Measurements from ENCODE around the gene ATP13A1.
"Not testable (repeated sequence)": the region's sequence is repeated elsewhere in the genome, so short reads cannot be mapped to it uniquely, and the experiment has no call there.

ATP13A1 gene

DNA sequence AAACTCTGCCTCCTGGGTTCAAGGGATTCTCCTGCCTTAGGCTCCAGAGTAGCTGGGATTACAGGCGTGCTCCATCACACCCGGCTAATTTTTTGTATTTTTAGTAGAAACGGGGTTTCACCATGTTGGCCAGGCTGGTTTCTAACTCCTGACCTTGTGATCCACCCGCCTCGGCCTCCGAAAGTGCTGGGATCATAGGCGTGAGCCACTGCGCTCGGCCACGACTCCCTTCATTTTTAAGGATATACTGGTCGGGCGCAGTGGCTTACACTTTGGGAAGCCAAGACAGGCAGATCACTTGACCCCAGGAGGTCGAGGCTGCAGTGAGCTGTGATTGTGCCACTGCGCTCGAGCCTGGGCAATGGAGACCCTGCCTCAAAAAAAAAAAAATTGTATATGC is 22.6 kb upstream of the ATP13A1 start:
- H3K27ac ChIP-seq (ENCODE audit: low read depth, low read length); H3K4ac ChIP-seq (ENCODE audit: low read depth, low read length); H3K9ac ChIP-seq (ENCODE audit: low read length); H3K79me1 ChIP-seq (ENCODE audit: low read length); H2BK12ac ChIP-seq (ENCODE audit: low read length); H4K12ac ChIP-seq (ENCODE audit: low read depth, low read length); H4K8ac ChIP-seq (ENCODE audit: low read depth, low read length); H4K91ac ChIP-seq (ENCODE audit: low read depth, low read length); DNase-seq; H3K27me3 ChIP-seq (ENCODE audit: insufficient read depth, low read length); H3K4me3 ChIP-seq (ENCODE audit: low read depth, low read length); H3K79me2 ChIP-seq (ENCODE audit: control insufficient read depth, insufficient read depth, low read length, poor library complexity); H3K9me3 ChIP-seq (ENCODE audit: insufficient read depth, low read depth, low read length); H2AK5ac ChIP-seq (ENCODE audit: low read length); H3K4me1 ChIP-seq (ENCODE audit: control insufficient read depth in 1 of 2, insufficient read depth in 2 of 2, low read length in 2 of 2); H3K18ac ChIP-seq (ENCODE audit: low read length); H3K14ac ChIP-seq (ENCODE audit: low read length); H2AFZ ChIP-seq (ENCODE audit: insufficient read depth, low read length, poor library complexity); H2BK5ac ChIP-seq (ENCODE audit: low read depth, low read length, poor library complexity); H3K36me3 ChIP-seq (ENCODE audit: control insufficient read depth in 1 of 2, insufficient read depth in 2 of 2, low read length in 2 of 2); H3K23ac ChIP-seq (ENCODE audit: low read length); H3K4me2 ChIP-seq (ENCODE audit: low read length); H2BK120ac ChIP-seq (ENCODE audit: insufficient read depth, low read length, poor library complexity): not testable (repeated sequence)
- WGBS (ENCODE audit: extremely low coverage, insufficient coverage, insufficient read length): no CpG with 5 or more reads among the region's 15 CpGs

DNA sequence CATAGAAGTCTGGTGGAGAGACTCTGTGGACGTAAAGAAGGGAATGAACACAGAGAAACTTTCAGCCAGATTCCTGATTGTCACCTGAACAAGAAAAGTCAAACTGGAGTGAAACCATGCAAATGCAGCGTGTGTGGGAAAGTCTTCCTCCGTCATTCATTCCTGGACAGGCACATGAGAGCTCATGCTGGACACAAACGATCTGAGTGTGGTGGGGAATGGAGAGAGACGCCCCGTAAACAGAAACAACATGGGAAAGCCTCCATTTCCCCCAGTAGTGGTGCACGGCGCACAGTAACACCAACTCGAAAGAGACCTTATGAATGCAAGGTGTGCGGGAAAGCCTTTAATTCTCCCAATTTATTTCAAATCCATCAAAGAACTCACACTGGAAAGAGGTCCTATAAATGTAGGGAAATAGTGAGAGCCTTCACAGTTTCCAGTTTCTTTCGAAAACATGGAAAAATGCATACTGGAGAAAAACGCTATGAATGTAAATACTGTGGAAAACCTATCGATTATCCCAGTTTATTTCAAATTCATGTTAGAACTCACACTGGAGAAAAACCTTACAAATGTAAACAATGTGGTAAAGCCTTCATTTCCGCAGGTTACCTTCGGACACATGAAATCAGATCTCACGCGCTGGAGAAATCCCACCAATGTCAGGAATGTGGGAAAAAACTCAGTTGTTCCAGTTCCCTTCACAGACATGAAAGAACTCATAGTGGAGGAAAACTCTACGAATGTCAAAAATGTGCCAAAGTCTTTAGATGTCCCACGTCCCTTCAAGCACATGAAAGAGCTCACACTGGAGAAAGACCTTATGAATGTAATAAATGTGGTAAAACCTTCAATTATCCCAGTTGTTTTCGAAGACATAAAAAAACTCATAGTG is 15.9 kb upstream of the ATP13A1 start:
- H4K91ac ChIP-seq (ENCODE audit: low read depth, low read length): no peak overlapping the region
- no peak overlapping the region for H4K12ac ChIP-seq (ENCODE audit: low read depth, low read length)
- no peak overlapping the region for H3K18ac ChIP-seq (ENCODE audit: low read length)
- H3K27ac ChIP-seq (ENCODE audit: low read depth, low read length): no peak overlapping the region
- DNase-seq: peak; percentile 78 to 97
- no peak overlapping the region for H2BK5ac ChIP-seq (ENCODE audit: low read depth, low read length, poor library complexity)
- no peak overlapping the region for H3K23ac ChIP-seq (ENCODE audit: low read length)
- H4K8ac ChIP-seq (ENCODE audit: low read depth, low read length): no peak overlapping the region
- no peak overlapping the region for H2AK5ac ChIP-seq (ENCODE audit: low read length)
- peaks cover 26 to 27% of the 10 kb centered on the region in 2 experiments for H3K36me3 ChIP-seq (ENCODE audit: control insufficient read depth in 1 of 2, insufficient read depth in 2 of 2, low read length in 2 of 2)
- no peak overlapping the region for H3K14ac ChIP-seq (ENCODE audit: low read length)
- H3K79me2 ChIP-seq (ENCODE audit: control insufficient read depth, insufficient read depth, low read length, poor library complexity): no peaks in the 10 kb centered on the region
- H2BK120ac ChIP-seq (ENCODE audit: insufficient read depth, low read length, poor library complexity): no peak overlapping the region
- H3K27me3 ChIP-seq (ENCODE audit: insufficient read depth, low read length): no peaks in the 10 kb centered on the region
- H3K4me1 ChIP-seq (ENCODE audit: control insufficient read depth in 1 of 2, insufficient read depth in 2 of 2, low read length in 2 of 2): peaks cover 0 to 2% of the 10 kb centered on the region in 2 experiments
- peak overlapping the region; percentile 29 for H3K9ac ChIP-seq (ENCODE audit: low read length)
- no peak overlapping the region for H3K4me3 ChIP-seq (ENCODE audit: low read depth, low read length)
- no peaks in the 10 kb centered on the region for H3K79me1 ChIP-seq (ENCODE audit: low read length)
- no peak overlapping the region for H3K4me2 ChIP-seq (ENCODE audit: low read length)
- H2BK12ac ChIP-seq (ENCODE audit: low read length): no peak overlapping the region
- H3K4ac ChIP-seq (ENCODE audit: low read depth, low read length): no peak overlapping the region
- H2AFZ ChIP-seq (ENCODE audit: insufficient read depth, low read length, poor library complexity): no peak overlapping the region
- no CpG with 5 or more reads among the region's 20 CpGs for WGBS (ENCODE audit: extremely low coverage, insufficient coverage, insufficient read length)
- peaks cover 8% of the 10 kb centered on the region for H3K9me3 ChIP-seq (ENCODE audit: insufficient read depth, low read depth, low read length)

- Histone ChIP-seq H3K36me3 (ENCODE audit: control insufficient read depth in 1 of 2, insufficient read depth in 2 of 2, low read length in 2 of 2) (peaks cover 27 to 30% of the 10 kb centered on the region in 2 experiments), H4K91ac (ENCODE audit: low read depth, low read length) (no peak overlapping the region), H3K4me3 (ENCODE audit: low read depth, low read length) (no peak overlapping the region), H3K27ac (ENCODE audit: low read depth, low read length) (no peak overlapping the region), H4K12ac (ENCODE audit: low read depth, low read length) (no peak overlapping the region), H3K27me3 (ENCODE audit: insufficient read depth, low read length) (no peaks in the 10 kb centered on the region), H2AFZ (ENCODE audit: insufficient read depth, low read length, poor library complexity) (no peak overlapping the region), H3K14ac (ENCODE audit: low read length) (no peak overlapping the region), H3K9me3 (ENCODE audit: insufficient read depth, low read depth, low read length) (peaks cover 8% of the 10 kb centered on the region), H3K4me1 (ENCODE audit: control insufficient read depth in 1 of 2, insufficient read depth in 2 of 2, low read length in 2 of 2) (peaks cover 0 to 2% of the 10 kb centered on the region in 2 experiments), H2AK5ac (ENCODE audit: low read length) (no peak overlapping the region), H3K4ac (ENCODE audit: low read depth, low read length) (no peak overlapping the region), H4K8ac (ENCODE audit: low read depth, low read length) (no peak overlapping the region), H2BK5ac (ENCODE audit: low read depth, low read length, poor library complexity) (no peak overlapping the region), H3K23ac (ENCODE audit: low read length) (no peak overlapping the region), H2BK12ac (ENCODE audit: low read length) (no peak overlapping the region), H2BK120ac (ENCODE audit: insufficient read depth, low read length, poor library complexity) (no peak overlapping the region), H3K4me2 (ENCODE audit: low read length) (no peak overlapping the region), H3K18ac (ENCODE audit: low read length) (no peak overlapping the region), H3K79me2 (ENCODE audit: control insufficient read depth, insufficient read depth, low read length, poor library complexity) (no peaks in the 10 kb centered on the region), H3K79me1 (ENCODE audit: low read length) (no peaks in the 10 kb centered on the region), H3K9ac (ENCODE audit: low read length) (no peak overlapping the region)
- no peak for DNase-seq
- no CpG with 5 or more reads among the region's 7 CpGs for WGBS (ENCODE audit: extremely low coverage, insufficient coverage, insufficient read length)
These were observed 14.1 kb upstream of the ATP13A1 start for GRCh38 chr19:19677579-19677978.

GRCh38 chr19:19674315-19674714 is 10.8 kb upstream of the ATP13A1 start:
- Histone ChIP-seq H4K91ac (ENCODE audit: low read depth, low read length) (no peak overlapping the region), H3K9me3 (ENCODE audit: insufficient read depth, low read depth, low read length) (peaks cover 6% of the 10 kb centered on the region), H2BK5ac (ENCODE audit: low read depth, low read length, poor library complexity) (no peak overlapping the region), H3K9ac (ENCODE audit: low read length) (no peak overlapping the region), H4K12ac (ENCODE audit: low read depth, low read length) (no peak overlapping the region), H3K79me2 (ENCODE audit: control insufficient read depth, insufficient read depth, low read length, poor library complexity) (no peaks in the 10 kb centered on the region), H3K27me3 (ENCODE audit: insufficient read depth, low read length) (no peaks in the 10 kb centered on the region), H3K23ac (ENCODE audit: low read length) (no peak overlapping the region), H3K14ac (ENCODE audit: low read length) (no peak overlapping the region), H4K8ac (ENCODE audit: low read depth, low read length) (no peak overlapping the region), H3K79me1 (ENCODE audit: low read length) (no peaks in the 10 kb centered on the region), H3K18ac (ENCODE audit: low read length) (no peak overlapping the region), H3K4me1 (ENCODE audit: control insufficient read depth in 1 of 2, insufficient read depth in 2 of 2, low read length in 2 of 2) (peaks cover 10 to 13% of the 10 kb centered on the region in 2 experiments), H3K4ac (ENCODE audit: low read depth, low read length) (no peak overlapping the region), H2AFZ (ENCODE audit: insufficient read depth, low read length, poor library complexity) (no peak overlapping the region), H2BK12ac (ENCODE audit: low read length) (no peak overlapping the region), H3K36me3 (ENCODE audit: control insufficient read depth in 1 of 2, insufficient read depth in 2 of 2, low read length in 2 of 2) (peaks cover 16 to 19% of the 10 kb centered on the region in 2 experiments), H2AK5ac (ENCODE audit: low read length) (no peak overlapping the region), H2BK120ac (ENCODE audit: insufficient read depth, low read length, poor library complexity) (no peak overlapping the region), H3K27ac (ENCODE audit: low read depth, low read length) (no peak overlapping the region), H3K4me2 (ENCODE audit: low read length) (no peak overlapping the region), H3K4me3 (ENCODE audit: low read depth, low read length) (no peak overlapping the region)
- DNase-seq: no peak
- WGBS (ENCODE audit: extremely low coverage, insufficient coverage, insufficient read length): no CpG with 5 or more reads among the region's 6 CpGs
